ENCODE data around the gene ANKRD65.
"Not testable (repeated sequence)": the region's sequence is repeated elsewhere in the genome, so short reads cannot be mapped to it uniquely, and the experiment has no call there.

Gene ANKRD65

DNA sequence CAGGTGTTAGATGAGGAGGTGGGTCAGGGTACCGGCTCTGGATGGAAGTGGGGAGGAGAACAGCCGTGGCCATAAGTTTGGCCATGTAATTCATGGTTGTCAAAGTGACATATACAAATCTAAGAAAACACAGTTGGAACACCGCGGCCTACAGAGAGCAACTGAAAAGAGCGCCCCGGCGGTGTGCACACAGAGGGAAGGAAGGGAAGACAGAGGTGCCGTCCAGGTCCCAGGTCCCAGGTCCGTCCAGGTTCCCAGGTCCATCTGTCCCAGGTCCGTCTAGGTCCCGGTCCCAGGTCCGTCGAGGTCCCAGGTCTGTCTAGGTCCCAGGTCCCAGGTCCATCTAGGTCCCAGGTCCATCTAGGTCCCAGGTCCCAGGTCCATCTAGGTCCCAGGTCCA, 9.4 kb downstream of the ANKRD65 start:
- H3K4me3 ChIP-seq (replicated peaks; ENCODE audit: low read depth, low read length): no peak overlapping the region
- DNase-seq (ENCODE audit: extremely low read depth, low read depth): no peak
- TF ChIP-seq, protein P1, sequence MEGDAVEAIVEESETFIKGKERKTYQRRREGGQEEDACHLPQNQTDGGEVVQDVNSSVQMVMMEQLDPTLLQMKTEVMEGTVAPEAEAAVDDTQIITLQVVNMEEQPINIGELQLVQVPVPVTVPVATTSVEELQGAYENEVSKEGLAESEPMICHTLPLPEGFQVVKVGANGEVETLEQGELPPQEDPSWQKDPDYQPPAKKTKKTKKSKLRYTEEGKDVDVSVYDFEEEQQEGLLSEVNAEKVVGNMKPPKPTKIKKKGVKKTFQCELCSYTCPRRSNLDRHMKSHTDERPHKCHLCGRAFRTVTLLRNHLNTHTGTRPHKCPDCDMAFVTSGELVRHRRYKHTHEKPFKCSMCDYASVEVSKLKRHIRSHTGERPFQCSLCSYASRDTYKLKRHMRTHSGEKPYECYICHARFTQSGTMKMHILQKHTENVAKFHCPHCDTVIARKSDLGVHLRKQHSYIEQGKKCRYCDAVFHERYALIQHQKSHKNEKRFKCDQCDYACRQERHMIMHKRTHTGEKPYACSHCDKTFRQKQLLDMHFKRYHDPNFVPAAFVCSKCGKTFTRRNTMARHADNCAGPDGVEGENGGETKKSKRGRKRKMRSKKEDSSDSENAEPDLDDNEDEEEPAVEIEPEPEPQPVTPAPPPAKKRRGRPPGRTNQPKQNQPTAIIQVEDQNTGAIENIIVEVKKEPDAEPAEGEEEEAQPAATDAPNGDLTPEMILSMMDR (IDR thresholded peaks at IDR 0.05; ENCODE audit: low read depth, low read length, missing control alignments): no peak

DNA sequence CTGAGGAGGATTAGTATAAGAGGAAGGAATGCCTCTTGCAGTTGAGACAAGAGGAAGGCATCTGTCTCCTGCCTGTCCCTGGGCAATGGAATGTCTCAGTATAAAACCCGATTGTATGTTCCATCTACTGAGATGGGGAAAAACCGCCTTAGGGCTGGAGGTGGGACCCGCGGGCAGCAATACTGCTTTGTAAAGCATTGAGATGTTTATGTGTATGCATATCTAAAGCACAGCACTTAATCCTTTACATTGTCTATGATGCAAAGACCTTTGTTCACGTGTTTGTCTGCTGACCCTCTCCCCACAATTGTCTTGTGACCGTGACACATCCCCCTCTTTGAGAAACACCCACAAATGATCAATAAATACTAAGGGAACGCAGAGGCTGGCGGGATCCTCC, 10.8 kb downstream of the ANKRD65 start:
- DNase-seq (ENCODE audit: extremely low read depth, low read depth); H3K4me3 ChIP-seq (replicated peaks; ENCODE audit: low read depth, low read length): not testable (repeated sequence)

DNA sequence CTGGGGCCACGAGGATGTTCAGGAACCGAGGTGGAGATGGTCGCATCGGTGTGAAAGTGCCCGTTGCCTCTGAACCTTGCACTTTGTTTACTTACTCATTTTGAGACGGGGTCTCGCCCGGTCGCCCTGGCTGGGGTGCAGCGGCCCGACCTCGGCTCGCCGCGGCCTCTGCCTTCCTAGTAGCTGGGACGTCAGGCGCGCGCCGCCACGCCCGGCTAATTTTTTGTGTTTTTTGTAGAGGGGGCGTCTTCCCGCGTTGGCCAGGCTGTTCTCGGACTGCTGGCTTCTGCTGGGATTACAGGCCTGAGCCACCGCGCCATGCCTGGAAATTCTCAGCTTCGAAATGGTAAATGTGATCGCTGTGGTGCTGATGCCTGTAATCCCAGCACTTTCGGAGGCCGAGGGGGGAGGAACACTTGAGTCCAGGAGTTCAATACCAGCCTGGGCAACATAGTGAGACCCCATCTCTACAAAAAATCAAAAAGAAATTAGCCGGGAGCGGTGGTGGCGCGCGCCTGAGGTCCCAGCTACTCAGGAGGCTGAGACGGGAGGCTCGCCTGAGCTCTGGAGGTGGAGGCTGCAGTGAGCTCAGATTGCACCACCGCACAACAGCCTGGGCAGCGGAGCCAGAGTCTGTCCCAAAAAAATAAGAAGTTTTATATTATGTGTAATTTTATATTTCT, 13.3 kb downstream of the ANKRD65 start:
- DNase-seq (ENCODE audit: extremely low read depth, low read depth): no peak
- H3K4me3 ChIP-seq (replicated peaks; ENCODE audit: low read depth, low read length): peak overlapping the region; percentile 96
- TF ChIP-seq, protein P1 (IDR thresholded peaks at IDR 0.05; ENCODE audit: low read depth, low read length, missing control alignments): no peak

DNA sequence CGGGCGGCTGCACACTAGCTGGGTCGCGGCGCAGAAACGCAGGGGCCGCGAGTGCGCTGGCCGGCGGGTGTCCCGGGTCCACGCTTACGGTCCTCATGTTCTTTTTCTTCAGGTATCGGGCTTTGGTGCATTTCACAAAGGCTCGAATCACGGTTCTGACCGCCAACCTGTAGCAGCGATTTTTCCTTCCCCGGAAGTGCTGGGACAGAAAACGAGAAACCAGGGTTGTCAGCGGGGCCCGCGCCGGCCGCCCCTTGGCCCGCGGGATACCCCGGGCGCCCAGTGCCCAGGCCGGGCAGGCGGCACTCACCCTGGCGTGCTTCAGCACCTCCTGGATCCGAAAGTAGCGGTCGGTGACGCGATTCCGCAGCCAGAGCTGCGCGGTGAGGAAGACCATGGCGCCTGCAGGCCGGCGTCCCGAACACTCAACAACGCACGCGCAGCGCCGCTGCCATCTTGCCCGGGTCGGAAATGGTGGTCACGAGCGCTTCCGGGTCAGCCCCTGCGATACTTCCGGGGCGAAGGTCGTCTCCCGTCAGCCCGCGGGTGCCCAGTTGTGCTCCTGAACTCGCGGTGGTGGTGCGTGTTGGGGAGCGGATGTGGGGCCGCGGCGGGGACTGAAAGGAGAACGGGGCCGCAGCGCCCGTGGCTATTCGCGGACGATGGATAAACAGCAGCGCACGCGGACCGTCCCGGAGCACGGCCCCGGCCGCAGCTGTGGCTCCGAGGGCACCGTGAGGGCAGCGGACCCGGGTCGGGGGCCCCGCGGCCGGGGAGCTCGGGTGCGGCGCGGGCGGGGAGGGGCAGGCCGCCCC, 14.0 kb downstream of the ANKRD65 start, which contains the start of gene MRPL20:
MRPL20 (minus strand) TSS at position 473 of the 815 bp plus-strand sequence; CDS start at position 397, 76 bp downstream.
- peak within 1 kb of the TSS; percentile 96 for H3K4me3 ChIP-seq (replicated peaks; ENCODE audit: low read depth, low read length)
- TF ChIP-seq, protein P1 (IDR thresholded peaks at IDR 0.05; ENCODE audit: low read depth, low read length, missing control alignments): no peak
- peak; percentile 63 for DNase-seq (ENCODE audit: extremely low read depth, low read depth)

DNA sequence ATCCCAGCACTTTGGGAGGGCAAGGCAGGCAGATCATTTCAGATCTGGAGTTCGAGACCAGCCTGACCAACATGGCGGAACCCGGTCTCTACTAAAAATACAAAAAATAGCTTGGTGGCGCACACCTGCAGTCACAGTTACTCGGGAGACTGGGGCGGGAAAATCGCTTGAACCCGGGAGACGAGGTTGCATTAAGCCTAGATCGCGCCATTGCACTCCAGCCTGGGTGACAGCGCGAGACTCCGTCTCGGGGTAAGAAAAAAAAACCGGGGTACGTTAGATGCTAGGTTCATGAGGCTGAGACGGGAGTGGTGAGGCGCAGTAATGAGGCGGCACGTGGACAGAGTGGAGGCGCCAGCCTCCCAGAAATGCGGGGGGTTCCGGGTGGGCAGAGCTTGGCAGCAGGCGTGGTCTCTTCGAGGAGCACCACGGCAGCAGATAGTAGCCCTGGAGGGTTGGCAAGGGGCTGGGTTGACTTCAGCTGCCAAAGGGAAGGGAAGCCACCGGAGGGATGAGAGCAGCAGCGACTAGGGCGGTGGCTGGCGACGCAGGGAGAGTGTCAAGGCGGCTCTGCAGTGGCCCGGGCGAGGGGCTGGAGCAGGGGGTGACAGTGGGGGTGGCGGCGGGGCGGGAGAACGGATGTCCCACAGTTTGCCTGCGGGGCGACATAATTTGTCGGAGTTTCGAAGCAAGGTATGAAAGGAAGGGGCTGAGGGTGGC, 14.8 kb downstream of the ANKRD65 start:
- H3K4me3 ChIP-seq (replicated peaks; ENCODE audit: low read depth, low read length): peak overlapping the region; percentile 96
- DNase-seq (ENCODE audit: extremely low read depth, low read depth): no peak
- TF ChIP-seq, protein P1 (IDR thresholded peaks at IDR 0.05; ENCODE audit: low read depth, low read length, missing control alignments): no peak

DNA sequence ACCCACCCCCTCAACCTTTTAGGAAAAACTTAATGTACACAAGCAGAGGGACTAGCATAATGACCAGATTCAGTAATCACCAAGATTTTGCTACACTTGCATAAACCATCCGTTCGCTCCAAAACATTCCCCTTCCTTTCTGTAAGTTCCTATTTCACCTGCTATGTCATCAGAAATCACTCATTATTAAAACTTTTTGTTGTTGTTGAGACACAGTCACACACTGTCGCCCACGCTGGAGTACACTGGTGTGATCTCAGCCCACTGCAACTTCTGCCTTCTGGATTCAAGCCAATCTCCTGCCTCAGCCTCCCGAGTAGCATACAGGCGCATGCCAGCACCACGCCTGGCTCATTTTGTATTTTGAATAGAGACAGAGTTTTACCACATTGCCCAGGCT, 17.4 kb downstream of the ANKRD65 start:
- no peak overlapping the region for H3K4me3 ChIP-seq (replicated peaks; ENCODE audit: low read depth, low read length)
- TF ChIP-seq, protein P1 (IDR thresholded peaks at IDR 0.05; ENCODE audit: low read depth, low read length, missing control alignments): no peak
- no peak for DNase-seq (ENCODE audit: extremely low read depth, low read depth)

DNA sequence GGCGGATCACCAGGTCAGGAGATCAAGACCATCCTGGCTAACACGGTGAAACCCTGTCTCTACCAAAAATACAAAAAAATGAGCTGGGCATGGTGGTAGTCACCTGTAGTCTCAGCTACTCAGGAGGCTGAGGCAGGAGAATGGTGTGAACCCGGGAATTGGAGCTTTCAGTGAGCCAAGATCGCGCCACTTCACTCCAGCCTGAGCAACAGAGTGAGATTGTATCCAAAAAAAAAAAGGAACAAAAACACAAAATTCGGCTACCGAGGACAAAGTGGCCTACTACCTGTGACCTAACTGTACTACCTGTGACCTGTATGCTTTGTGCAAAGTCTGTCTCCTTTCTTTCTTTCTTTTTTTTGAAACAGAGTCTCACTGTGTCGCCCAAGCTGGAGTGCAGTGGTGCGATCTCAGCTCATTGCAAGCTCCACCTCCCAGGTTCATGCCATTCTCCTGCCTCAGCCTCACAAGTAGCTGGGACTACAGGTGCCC, 18.1 kb downstream of the ANKRD65 start:
- not testable (repeated sequence) for H3K4me3 ChIP-seq (replicated peaks; ENCODE audit: low read depth, low read length); DNase-seq (ENCODE audit: extremely low read depth, low read depth)

Data from HFF-Myc (cell line).